Lung (tissue), 12 donors: ENCODE results near the gene PRKN. TPM values are rescaled to one million over a fixed set of nuclear protein-coding genes. Genes with fewer than 3 reads are reported as not detected.

Source experiments
- ATAC-seq: fragments of 200-7000 bp; cut with Tn5 transposase; one replicate; pipeline ENCODE4 v1.9.1; 2020; ENCODE audit warnings: moderate number of reproducible peaks; ENCODE audit not compliant: insufficient read depth, low FRiP score
- DNase-seq, 3 donors: peaks; one replicate each; pipeline ENCODE4 v3.0.0-alpha.2; 2013 to 2017
- H3K27ac ChIP-seq, 2 donors: one replicate each; pipeline ENCODE4 v1.5.1; 2013; ENCODE audit warnings: mild to moderate bottlenecking in 2 of 2, moderate library complexity in 2 of 2, control low read depth in 1 of 2, inconsistent platforms in 1 of 2, low read depth in 1 of 2, low read length in 1 of 2
- H3K27me3 ChIP-seq, 3 donors: one replicate each; pipeline ENCODE4 v1.5.1; 2013; ENCODE audit warnings: low read length in 2 of 3; ENCODE audit not compliant: control insufficient read depth in 3 of 3, insufficient read depth in 3 of 3
- H3K36me3 ChIP-seq, 4 donors: one replicate each; pipeline ENCODE4 v1.5.1; 2013; ENCODE audit warnings: low read length in 4 of 4, mild to moderate bottlenecking in 1 of 4, moderate library complexity in 1 of 4; ENCODE audit not compliant: control insufficient read depth in 4 of 4, insufficient read depth in 4 of 4
- H3K4me1 ChIP-seq, 5 donors: one replicate each; pipeline ENCODE4 v1.5.1; 2013; ENCODE audit warnings: low read length in 5 of 5, mild to moderate bottlenecking in 2 of 5, moderate library complexity in 1 of 5; ENCODE audit not compliant: control insufficient read depth in 5 of 5, insufficient read depth in 5 of 5
- H3K4me3 ChIP-seq: one replicate; pipeline ENCODE4 v1.5.1; 2013; ENCODE audit warnings: mild to moderate bottlenecking, control low read depth, moderate library complexity
- H3K9ac ChIP-seq, 2 donors: one replicate each; pipeline ENCODE4 v1.5.1; 2013; ENCODE audit warnings: low read length in 2 of 2, control low read depth in 1 of 2; ENCODE audit not compliant: insufficient read depth in 1 of 2
- H3K9me3 ChIP-seq, 4 donors: one replicate each; pipeline ENCODE4 v1.5.1; 2013; ENCODE audit warnings: low read length in 3 of 4, mild to moderate bottlenecking in 1 of 4, moderate library complexity in 1 of 4; ENCODE audit not compliant: control insufficient read depth in 4 of 4, insufficient read depth in 3 of 4
- CTCF ChIP-seq: IDR thresholded peaks from 2 replicates; pipeline ENCODE4 v1.5.1; 2012; ENCODE audit warnings: mild to moderate bottlenecking; ENCODE audit errors: control extremely low read depth, extremely low read depth
- WGBS, 2 donors: extraction: QIAGEN DNeasy Blood & Tissue Kit; methylation state at CpG; one replicate each; pipeline ENCODE4 v1.1.7; 2013; 5-methylcytosine and 5-hydroxymethylcytosine counted together
- polyA plus RNA-seq, 2 donors: library from polyadenylated mRNA; stranded (reverse); fragments of 200-250 nt; gene quantifications; one replicate each; pipeline ENCODE4 v1.2.1, GENCODE V29; 2013
- total RNA-seq, 2 donors: library from RNA; depleted of rRNA in 1 of 2; stranded (reverse); fragments of >200 nt in 1 of 2; gene quantifications; one replicate each; pipeline ENCODE4 v1.2.1, GENCODE V29; 2014 to 2021
- donor health status: control.
- donor health status: control.
- donor health status: Bipolar disorder and iron deficiency.
- donor health status: healthy.
- donor health status: DM: yes; HTN: yes; CAD: no.

Gene PRKN
- total and polyA plus RNA-seq, 4 donors = 0.27 to 11.2 (median 3.1) TPM

- no peaks in the 10 kb centered on the region for H3K27me3 ChIP-seq
- H3K36me3 ChIP-seq = no peaks in the 10 kb centered on the region
- H3K9me3 ChIP-seq = peaks cover 0 to 5% (median 0%) of the 10 kb centered on the region in 4 donors
- no peak overlapping the region for H3K4me3 ChIP-seq
- ATAC-seq (no peak), DNase-seq (no peak)
- H3K9ac ChIP-seq = no peak overlapping the region
- H3K27ac ChIP-seq = no peak overlapping the region
- no peak for TF ChIP-seq CTCF
- no peaks in the 10 kb centered on the region for H3K4me1 ChIP-seq
- WGBS, 2 donors = 90 to 91% methylated on average over 10 of the region's 10 CpGs
These were observed 652.8 kb downstream of the PRKN start for GRCh38 chr6:162074641-162075275.

GRCh38 chr6:162070639-162071038 is 656.9 kb downstream of the PRKN start:
- H3K9me3 ChIP-seq = peaks cover 0 to 5% (median 2%) of the 10 kb centered on the region in 4 donors
- no peak overlapping the region for H3K9ac ChIP-seq
- ATAC-seq (no peak), DNase-seq (no peak)
- WGBS, 2 donors = 82 to 86% methylated on average over 5 of the region's 5 CpGs
- H3K4me1 ChIP-seq = no peaks in the 10 kb centered on the region
- H3K36me3 ChIP-seq = no peaks in the 10 kb centered on the region
- no peak overlapping the region for H3K4me3 ChIP-seq
- no peak for TF ChIP-seq CTCF
- H3K27ac ChIP-seq = no peak overlapping the region
- no peaks in the 10 kb centered on the region for H3K27me3 ChIP-seq

DNA sequence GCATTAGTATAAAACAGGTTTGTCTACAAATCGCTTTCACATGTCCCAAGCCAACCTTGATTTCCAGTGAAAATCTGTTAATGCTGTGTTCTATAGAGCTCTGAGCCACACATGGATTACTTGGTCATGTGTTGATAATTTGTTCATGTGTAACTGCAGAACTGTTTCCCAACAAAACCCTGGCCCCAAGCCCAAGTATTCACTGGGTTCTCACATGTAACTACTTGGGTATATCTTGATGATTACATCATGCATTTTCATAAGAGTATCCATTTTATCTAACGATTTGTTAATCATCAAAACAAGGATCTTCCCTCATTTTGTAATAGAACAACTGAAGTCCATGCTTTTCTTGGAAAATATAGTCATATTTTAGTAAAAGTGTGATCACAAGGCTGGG is 657.6 kb downstream of the PRKN start:
- H3K27ac ChIP-seq = no peak overlapping the region
- H3K4me3 ChIP-seq = no peak overlapping the region
- no peak for ATAC-seq
- TF ChIP-seq CTCF = no peak
- DNase-seq = no peak
- no peaks in the 10 kb centered on the region for H3K27me3 ChIP-seq
- H3K4me1 ChIP-seq = no peaks in the 10 kb centered on the region
- no peak overlapping the region for H3K9ac ChIP-seq
- 84 to 93% methylated on average over 2 of the region's 2 CpGs for WGBS, 2 donors
- peaks cover 0 to 8% (median 2%) of the 10 kb centered on the region in 4 donors for H3K9me3 ChIP-seq
- H3K36me3 ChIP-seq = no peaks in the 10 kb centered on the region

DNA sequence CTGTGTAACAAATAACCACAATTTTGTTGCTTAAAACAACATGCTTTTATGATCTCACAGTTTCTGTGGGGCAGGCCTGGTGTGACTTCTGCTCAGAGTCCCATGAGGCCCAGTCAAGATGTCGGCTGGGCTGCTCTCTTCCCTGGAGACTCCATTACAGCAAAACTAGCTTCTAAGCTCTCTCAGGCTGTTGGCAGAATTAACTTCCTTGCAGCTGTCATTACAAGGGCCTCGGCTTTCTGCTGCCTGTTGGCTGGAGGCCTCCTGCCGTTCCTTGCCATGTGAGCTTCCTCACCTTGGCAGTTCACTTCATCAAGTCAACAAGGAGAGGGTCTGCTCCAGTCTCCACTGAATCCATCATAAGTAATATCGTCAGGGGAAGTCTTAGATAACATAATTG is 659.2 kb downstream of the PRKN start:
- no peaks in the 10 kb centered on the region for H3K36me3 ChIP-seq
- 74% methylated on average over 4 of the region's 4 CpGs for WGBS, 2 donors
- H3K27ac ChIP-seq = no peak overlapping the region
- peaks cover 0 to 9% (median 2%) of the 10 kb centered on the region in 4 donors for H3K9me3 ChIP-seq
- H3K27me3 ChIP-seq = no peaks in the 10 kb centered on the region
- DNase-seq (no peak), ATAC-seq (no peak)
- no peaks in the 10 kb centered on the region for H3K4me1 ChIP-seq
- TF ChIP-seq CTCF = no peak
- no peak overlapping the region for H3K4me3 ChIP-seq
- no peak overlapping the region for H3K9ac ChIP-seq
